ENCODE results near the gene RNASE13.

RNASE13 gene

GRCh38 chr14:21034707-21035106 is at the start of gene RNASE13:
TSS of gene RNASE13 (minus strand) at chr14:21034807. CDS start at chr14:21034288, 519 bp downstream.
- no peak for DNase-seq

- DNase-seq = no peak
These were observed 49.8 kb upstream of the RNASE13 start for GRCh38 chr14:21084396-21084795.

GRCh38 chr14:21083565-21084325 is 49.1 kb upstream of the RNASE13 start:
- DNase-seq = no peak

- DNase-seq = no peak
These were observed 47.0 kb upstream of the RNASE13 start for GRCh38 chr14:21081521-21082142.

- no peak for DNase-seq
These were observed 44.1 kb upstream of the RNASE13 start for GRCh38 chr14:21078726-21079125.

- no peak for DNase-seq
These were observed 43.7 kb upstream of the RNASE13 start for GRCh38 chr14:21078287-21078686.

GRCh38 chr14:21077672-21078071 is 43.1 kb upstream of the RNASE13 start:
- no peak for DNase-seq

GRCh38 chr14:21075719-21076437 is 41.3 kb upstream of the RNASE13 start:
- DNase-seq = no peak

- DNase-seq = no peak
These were observed 40.0 kb upstream of the RNASE13 start for GRCh38 chr14:21074398-21075272.

GRCh38 chr14:21073921-21074320 is 39.3 kb upstream of the RNASE13 start:
- DNase-seq = no peak

GRCh38 chr14:21072781-21073339 is 38.3 kb upstream of the RNASE13 start:
- DNase-seq = no peak

GRCh38 chr14:21072031-21072473 is 37.4 kb upstream of the RNASE13 start:
- no peak for DNase-seq

- DNase-seq = peak; percentile 61
These were observed 36.8 kb upstream of the RNASE13 start for GRCh38 chr14:21071225-21072030.

GRCh38 chr14:21070610-21071224 is 36.1 kb upstream of the RNASE13 start:
- DNase-seq = peak; percentile 31

- peak; percentile 51 for DNase-seq
These were observed 35.5 kb upstream of the RNASE13 start, which contains the start of gene ARHGEF40 for GRCh38 chr14:21070083-21070609. TSS of gene ARHGEF40 (plus strand) at chr14:21070304. CDS start at chr14:21070397, 93 bp downstream.

GRCh38 chr14:21069388-21070082 is 34.9 kb upstream of the RNASE13 start:
- DNase-seq = peak; percentile 45

GRCh38 chr14:21068521-21069387 is 34.1 kb upstream of the RNASE13 start:
- DNase-seq = peak; percentile 78

- peak; percentile 34 for DNase-seq
These were observed 32.4 kb upstream of the RNASE13 start for GRCh38 chr14:21066882-21067502.
